Esophagus (tissue), 2 donors: ENCODE data around the gene BMPR1B. TPM values are rescaled to one million over a fixed set of nuclear protein-coding genes. Genes with fewer than 3 reads are reported as not detected.

ENCODE experiments used
- H3K27ac ChIP-seq, 2 donors: one replicate each; pipeline ENCODE4 v1.5.1; 2013; ENCODE audit warnings: low read depth in 2 of 2, mild to moderate bottlenecking in 2 of 2, inconsistent platforms in 1 of 2, low read length in 1 of 2, moderate library complexity in 1 of 2
- H3K27me3 ChIP-seq, 2 donors: one replicate each; pipeline ENCODE4 v1.6.1; 2013; ENCODE audit warnings: low read length in 2 of 2, control low read depth in 1 of 2, mild to moderate bottlenecking in 1 of 2; ENCODE audit not compliant: insufficient read depth in 2 of 2, control insufficient read depth in 1 of 2
- H3K36me3 ChIP-seq, 2 donors: one replicate each; pipeline ENCODE4 v1.6.1; 2013; ENCODE audit warnings: low read length in 1 of 2; ENCODE audit not compliant: control insufficient read depth in 2 of 2, insufficient read depth in 2 of 2
- H3K4me1 ChIP-seq, 2 donors: one replicate each; pipeline ENCODE4 v1.6.1; 2013; ENCODE audit warnings: low read length in 1 of 2; ENCODE audit not compliant: control insufficient read depth in 2 of 2, insufficient read depth in 2 of 2
- H3K4me3 ChIP-seq, 2 donors: one replicate each; pipeline ENCODE4 v1.5.1; 2013; ENCODE audit warnings: low read length in 2 of 2, mild to moderate bottlenecking in 2 of 2, low read depth in 1 of 2, moderate library complexity in 1 of 2
- H3K9me3 ChIP-seq, 2 donors: one replicate each; pipeline ENCODE4 v1.6.1; 2013; ENCODE audit warnings: mild to moderate bottlenecking in 2 of 2, low read depth in 1 of 2, low read length in 1 of 2, moderate library complexity in 1 of 2; ENCODE audit not compliant: control insufficient read depth in 2 of 2, insufficient read depth in 1 of 2
- WGBS, 2 donors: extraction: QIAGEN DNeasy Blood & Tissue Kit; methylation state at CpG; one replicate each; pipeline ENCODE4 v1.1.7; 2013; 5-methylcytosine and 5-hydroxymethylcytosine counted together
- polyA plus RNA-seq, 2 donors: library from polyadenylated mRNA; stranded (reverse); fragments of 200-250 nt; gene quantifications; one replicate each; pipeline ENCODE4 v1.2.3, GENCODE V29; 2013
- donor health status: healthy with polysubstance abuse.
- donor health status: Bipolar disorder and iron deficiency.

Gene BMPR1B
- polyA plus RNA-seq, 2 donors = 0.18 to 0.22 TPM

DNA sequence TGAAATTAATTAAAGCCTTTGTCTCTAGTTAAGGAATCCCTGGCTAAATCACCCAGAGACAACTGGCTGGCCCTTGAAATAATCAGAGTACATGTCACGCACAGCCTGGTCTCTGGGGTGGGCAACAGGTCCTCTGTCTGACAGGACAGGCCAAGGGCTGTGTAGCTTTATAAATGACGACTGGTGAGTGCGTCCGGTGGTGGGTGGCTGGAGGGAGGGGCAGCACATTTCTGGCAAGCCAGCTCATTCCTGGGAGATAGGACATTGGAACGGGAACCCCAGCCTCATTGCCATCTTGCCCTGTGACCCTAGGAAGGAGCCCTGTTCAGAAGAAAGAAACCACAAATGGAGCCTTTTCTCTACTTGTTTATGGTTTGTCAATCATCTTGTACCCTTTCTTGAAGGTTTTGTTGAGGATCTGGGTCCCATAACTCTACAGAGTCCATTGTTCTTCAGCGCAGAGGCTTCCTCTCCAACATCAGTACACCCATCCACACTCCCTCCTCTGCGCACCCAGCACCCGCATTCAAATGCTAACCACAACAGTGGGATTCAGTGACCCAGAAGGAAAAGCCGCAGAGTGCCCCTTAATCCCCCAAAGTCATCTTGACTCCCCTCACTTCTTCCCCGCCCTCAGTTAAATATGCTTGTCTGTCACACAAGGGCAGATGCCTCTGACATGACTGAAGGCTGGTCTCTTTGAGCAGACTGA is 422.9 kb downstream of the BMPR1B start:
- H3K4me1 ChIP-seq = no peaks in the 10 kb centered on the region
- no peak overlapping the region for H3K4me3 ChIP-seq
- WGBS, 2 donors = 75 to 77% methylated on average over 10 of the region's 10 CpGs
- no peak overlapping the region for H3K27ac ChIP-seq
- no peaks in the 10 kb centered on the region for H3K27me3 ChIP-seq
- H3K36me3 ChIP-seq = no peaks in the 10 kb centered on the region
- no peaks in the 10 kb centered on the region for H3K9me3 ChIP-seq

DNA sequence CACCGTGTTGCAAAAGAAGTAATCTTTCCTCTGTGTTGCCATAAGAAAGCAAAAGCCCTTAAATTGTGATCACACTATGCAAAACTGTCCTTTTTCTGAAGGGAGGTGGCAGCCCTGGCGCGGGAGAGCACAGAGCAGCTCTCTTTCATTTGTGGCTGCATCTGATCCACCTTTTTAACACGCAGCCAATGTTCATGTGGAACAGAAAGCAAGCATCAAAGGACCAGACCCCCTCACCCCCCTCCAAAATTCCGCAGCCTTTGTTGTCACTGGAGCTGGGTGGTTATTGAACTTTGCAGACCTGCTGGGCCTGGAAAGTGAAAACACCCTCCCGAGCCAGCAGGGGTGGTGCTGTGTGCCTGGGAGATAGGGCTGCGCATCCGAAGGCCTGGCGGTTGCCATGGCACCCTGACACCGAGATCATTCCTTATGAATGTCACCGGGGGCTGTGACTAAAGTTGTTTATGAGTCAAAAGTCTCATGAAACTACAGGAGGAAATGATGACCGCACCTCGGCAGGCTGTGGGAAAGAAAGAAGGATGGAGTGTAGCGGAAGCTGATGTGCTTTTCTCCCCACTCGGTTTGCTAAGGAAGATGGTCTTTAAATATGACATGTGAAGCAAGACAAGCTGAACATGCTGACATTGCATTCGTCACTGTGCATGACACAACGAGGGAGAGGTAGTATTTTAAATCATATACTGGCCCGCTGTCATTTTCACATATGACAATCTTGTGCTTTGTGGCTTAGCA is 423.7 kb downstream of the BMPR1B start:
- no peak overlapping the region for H3K4me3 ChIP-seq
- WGBS, 2 donors = 57 to 60% methylated on average over 18 of the region's 18 CpGs
- no peaks in the 10 kb centered on the region for H3K36me3 ChIP-seq
- no peaks in the 10 kb centered on the region for H3K4me1 ChIP-seq
- no peaks in the 10 kb centered on the region for H3K9me3 ChIP-seq
- H3K27me3 ChIP-seq = no peaks in the 10 kb centered on the region
- H3K27ac ChIP-seq = no peak overlapping the region

DNA sequence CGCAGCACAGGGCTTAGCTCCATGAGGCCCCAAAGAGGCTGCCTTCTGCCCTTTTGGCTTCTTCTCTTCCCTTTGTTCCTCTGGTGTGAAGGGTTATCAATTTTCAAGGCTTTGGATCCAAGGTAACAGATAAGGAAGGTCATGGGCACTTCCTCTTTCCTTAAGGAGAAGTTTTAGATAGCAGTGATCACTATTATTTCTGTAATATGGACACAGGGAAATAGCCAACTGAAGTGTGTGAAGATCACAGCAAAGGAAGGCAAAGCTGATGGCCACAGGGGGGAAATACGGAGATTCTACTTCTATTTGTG is 424.2 kb downstream of the BMPR1B start:
- Histone ChIP-seq H3K4me3 (no peak overlapping the region), H3K36me3 (no peaks in the 10 kb centered on the region), H3K9me3 (no peaks in the 10 kb centered on the region), H3K27me3 (no peaks in the 10 kb centered on the region), H3K27ac (no peak overlapping the region), H3K4me1 (no peaks in the 10 kb centered on the region)
- WGBS, 2 donors = 45% methylated on average over 2 of the region's 2 CpGs

DNA sequence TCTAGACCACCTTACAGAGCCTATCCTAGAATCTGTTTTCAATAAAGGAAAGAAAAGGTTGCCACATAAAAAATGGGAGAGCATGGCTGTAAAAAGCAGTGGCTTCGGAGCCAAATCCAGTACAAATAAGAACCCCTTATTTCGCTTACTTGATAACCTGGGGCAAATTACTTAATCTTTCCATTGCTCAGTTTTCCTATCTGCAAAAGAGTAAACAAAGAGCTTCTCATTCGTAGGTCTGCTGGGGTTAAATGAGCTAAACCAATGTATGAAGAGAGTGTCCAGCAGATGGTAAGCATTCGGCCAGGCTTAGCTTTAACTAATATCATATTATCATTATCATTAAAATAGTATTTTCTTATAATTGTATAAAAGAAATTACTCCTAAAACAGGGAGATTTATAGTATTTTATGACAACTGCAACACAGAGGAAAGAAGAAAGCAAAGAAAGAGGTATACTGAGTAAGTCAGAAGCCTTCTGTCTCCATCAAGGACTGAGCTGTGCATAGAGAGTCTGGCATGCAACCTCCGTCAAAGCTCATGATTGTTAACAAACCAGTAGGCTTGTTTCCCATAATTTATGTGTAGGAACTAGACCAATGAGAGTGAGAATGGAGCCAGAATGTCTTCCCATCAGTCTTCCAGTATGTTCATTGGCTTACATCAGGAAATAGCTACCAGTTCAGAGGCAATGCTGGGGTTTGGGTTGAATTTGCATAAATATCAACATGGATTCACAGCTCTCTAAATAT is 426.1 kb downstream of the BMPR1B start:
- no peaks in the 10 kb centered on the region for H3K9me3 ChIP-seq
- H3K4me3 ChIP-seq = no peak overlapping the region
- H3K4me1 ChIP-seq = no peaks in the 10 kb centered on the region
- 66 to 68% methylated on average over 5 of the region's 5 CpGs for WGBS, 2 donors
- H3K27me3 ChIP-seq = no peaks in the 10 kb centered on the region
- H3K36me3 ChIP-seq = no peaks in the 10 kb centered on the region
- H3K27ac ChIP-seq = no peak overlapping the region

DNA sequence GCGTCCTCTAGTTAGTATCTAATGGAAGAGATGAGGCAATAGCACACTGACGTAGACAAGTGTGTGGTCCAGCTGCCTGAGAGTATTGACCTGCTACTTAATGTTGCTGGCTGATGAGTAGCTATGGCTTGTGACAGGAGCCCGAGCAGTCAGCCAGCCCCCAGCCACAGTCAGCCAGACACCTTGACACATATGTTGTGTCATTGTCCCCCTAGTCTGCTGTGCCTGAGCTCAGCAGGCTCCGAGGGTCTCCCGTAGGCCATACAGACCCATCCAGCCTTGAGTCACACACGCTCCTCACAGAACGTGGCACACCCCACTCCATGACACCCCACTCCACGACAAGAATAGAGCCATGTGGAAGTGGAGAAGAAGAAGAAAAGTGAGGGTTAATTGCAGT is 428.9 kb downstream of the BMPR1B start:
- Histone ChIP-seq H3K27me3 (no peaks in the 10 kb centered on the region), H3K27ac (no peak overlapping the region), H3K9me3 (no peaks in the 10 kb centered on the region), H3K4me3 (no peak overlapping the region), H3K36me3 (no peaks in the 10 kb centered on the region), H3K4me1 (no peaks in the 10 kb centered on the region)
- 84 to 90% methylated on average over 8 of the region's 8 CpGs for WGBS, 2 donors

DNA sequence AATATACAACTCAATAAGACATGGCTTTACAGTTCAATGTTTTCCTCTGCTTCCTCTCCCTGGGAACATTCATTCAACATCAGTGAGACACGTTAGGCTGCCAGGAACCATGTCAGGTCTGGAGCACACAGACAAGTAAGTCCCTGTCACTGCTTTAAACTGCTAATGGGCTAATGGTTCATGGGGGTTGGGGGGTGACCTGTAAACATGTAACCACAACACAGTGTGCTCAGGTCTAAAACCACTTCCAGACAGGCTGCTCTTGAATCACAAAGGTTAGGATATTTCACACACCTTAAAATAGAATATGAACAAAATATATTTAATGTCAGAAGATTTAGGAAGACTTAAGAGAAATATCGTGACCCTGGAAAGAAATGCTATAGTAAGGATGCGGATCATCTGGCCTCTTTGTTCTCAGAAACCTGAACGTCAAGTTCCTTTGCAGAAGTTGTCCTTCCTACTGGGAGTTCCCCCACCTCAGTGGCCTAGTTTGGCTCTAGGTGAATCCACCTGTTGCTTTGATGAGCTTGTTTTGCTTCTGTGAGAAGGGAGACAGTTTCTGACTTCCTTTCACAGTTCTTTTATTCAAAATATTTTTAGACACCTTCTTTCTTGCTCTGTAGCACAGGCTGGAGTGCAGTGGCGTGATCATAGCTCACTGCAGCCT is 431.1 kb downstream of the BMPR1B start:
- no peak overlapping the region for H3K27ac ChIP-seq
- no peaks in the 10 kb centered on the region for H3K36me3 ChIP-seq
- H3K9me3 ChIP-seq = no peaks in the 10 kb centered on the region
- 54 to 62% methylated on average over 5 of the region's 5 CpGs for WGBS, 2 donors
- no peak overlapping the region for H3K4me3 ChIP-seq
- no peaks in the 10 kb centered on the region for H3K27me3 ChIP-seq
- H3K4me1 ChIP-seq = no peaks in the 10 kb centered on the region

DNA sequence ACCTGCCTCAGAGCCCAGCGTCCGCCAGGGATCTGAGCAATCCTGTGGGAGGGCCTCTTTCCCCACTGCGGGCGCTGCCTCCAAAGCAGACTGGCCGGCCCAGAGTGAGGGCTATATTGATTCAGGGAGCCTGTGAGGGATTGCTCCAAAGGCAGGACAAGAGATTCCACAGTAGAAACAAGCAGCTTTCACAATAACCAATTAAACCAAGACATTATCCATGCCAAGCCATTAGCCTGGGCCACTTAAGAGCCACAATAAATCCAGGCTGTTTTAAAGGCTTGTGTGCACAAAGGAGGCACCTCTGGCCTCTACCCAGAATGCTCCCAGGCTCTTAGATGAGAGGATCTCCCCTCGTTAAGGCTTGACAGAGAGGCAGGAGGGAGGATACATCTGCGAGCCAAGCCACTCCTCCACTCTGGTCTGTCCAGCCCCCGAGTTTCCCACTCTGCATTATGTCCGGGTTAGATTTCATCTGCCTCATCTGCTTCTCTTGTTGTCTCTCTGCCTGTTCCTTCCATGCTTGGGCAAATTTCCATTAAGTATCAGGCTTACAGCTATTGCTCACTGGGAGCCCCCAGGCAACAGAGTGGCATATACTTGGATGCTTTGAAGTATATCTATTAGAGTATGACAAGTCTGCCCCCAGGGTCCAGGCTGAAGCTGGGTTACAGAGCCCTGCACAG is 433.1 kb downstream of the BMPR1B start:
- Histone ChIP-seq H3K27me3 (no peaks in the 10 kb centered on the region), H3K9me3 (no peaks in the 10 kb centered on the region), H3K4me1 (no peaks in the 10 kb centered on the region), H3K36me3 (no peaks in the 10 kb centered on the region), H3K27ac (no peak overlapping the region), H3K4me3 (no peak overlapping the region)
- WGBS, 2 donors = 52 to 55% methylated on average over 9 of the region's 9 CpGs

DNA sequence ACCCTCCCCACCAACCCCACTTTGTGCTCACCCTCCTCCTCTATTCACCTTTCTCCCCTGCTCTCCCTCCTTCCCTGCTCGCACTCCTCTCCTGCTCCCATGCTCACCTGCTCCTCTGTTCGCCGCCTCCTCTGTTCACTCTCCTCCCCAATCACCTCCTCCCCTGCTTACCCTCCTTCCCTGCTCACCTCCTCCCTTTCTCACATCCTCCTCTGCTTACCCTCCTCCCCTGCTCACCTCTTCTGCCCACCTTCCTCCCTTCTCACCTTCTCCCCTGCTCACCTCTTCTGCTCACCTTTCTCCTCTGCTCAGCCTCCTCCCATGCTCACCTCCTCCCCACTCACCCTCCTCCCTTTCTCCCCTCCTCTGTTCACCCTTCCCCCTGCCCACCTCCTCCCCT is 433.8 kb downstream of the BMPR1B start:
- no peak overlapping the region for H3K27ac ChIP-seq
- H3K36me3 ChIP-seq = no peaks in the 10 kb centered on the region
- no peak overlapping the region for H3K4me3 ChIP-seq
- no peaks in the 10 kb centered on the region for H3K4me1 ChIP-seq
- no peaks in the 10 kb centered on the region for H3K9me3 ChIP-seq
- H3K27me3 ChIP-seq = no peaks in the 10 kb centered on the region
- 79 to 80% methylated on average over 3 of the region's 3 CpGs for WGBS, 2 donors
